T follicular helper cell (primary cell): ENCODE results near the gene CBFA2T3.

Experiments
- DNase-seq: peaks from one replicate; pipeline ENCODE4 v3.0.0-alpha.2; 2020; ENCODE audit warnings: low read depth

CBFA2T3 gene

DNA sequence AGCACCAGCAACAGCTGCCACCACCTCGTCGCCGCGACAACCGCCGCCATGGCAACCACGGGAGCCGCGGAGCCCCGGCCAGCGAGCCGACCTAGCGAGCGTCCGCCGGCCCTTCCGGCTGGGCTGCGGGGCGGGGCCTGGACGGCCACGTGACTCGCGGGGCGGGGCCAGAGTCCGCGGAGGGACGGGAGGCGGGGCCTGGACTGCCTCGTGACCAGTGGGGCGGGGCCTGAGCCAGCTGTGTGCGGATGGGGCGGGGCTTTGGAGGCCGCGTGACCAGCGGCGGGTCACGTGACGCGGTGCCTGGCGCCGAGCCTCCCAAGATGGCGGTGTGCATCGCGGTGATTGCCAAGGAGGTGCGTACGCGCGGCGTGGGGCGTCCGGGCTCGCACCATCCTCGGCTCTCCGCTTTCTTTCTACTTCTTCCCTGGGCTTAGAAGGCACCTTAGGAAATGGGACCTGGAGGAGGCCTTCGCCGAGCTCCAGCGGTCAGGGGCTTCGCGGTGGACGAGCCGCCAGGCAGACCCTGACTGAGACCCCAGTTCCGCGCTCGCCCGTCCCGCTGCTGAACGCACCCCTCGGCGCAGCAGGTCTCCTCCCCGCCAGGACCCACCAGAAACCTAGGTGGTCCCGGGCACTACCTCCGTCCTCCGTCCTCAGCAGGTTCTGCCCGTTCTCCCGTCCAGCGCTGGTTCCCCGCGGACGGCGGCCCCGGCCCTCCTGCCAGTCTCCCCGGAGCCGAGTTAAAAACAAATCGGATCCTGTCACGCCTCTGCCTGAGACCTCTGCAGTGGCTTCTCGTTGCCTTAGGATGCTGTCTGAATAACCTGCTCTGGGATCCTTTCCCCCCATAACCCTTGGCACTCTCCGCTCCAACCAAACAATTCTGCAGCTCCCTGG lies 119.9 kb downstream of the CBFA2T3 start, which contains the start of the genes GALNS and TRAPPC2L:
TSS of gene GALNS (minus strand) at position 120 of the 900 bp plus-strand sequence. CDS start at position 50, 70 bp downstream.
TSS of gene TRAPPC2L (plus strand) at position 300 of the 900 bp plus-strand sequence. CDS start at position 324, 24 bp downstream.
- DNase-seq: peak; percentile 98

DNA sequence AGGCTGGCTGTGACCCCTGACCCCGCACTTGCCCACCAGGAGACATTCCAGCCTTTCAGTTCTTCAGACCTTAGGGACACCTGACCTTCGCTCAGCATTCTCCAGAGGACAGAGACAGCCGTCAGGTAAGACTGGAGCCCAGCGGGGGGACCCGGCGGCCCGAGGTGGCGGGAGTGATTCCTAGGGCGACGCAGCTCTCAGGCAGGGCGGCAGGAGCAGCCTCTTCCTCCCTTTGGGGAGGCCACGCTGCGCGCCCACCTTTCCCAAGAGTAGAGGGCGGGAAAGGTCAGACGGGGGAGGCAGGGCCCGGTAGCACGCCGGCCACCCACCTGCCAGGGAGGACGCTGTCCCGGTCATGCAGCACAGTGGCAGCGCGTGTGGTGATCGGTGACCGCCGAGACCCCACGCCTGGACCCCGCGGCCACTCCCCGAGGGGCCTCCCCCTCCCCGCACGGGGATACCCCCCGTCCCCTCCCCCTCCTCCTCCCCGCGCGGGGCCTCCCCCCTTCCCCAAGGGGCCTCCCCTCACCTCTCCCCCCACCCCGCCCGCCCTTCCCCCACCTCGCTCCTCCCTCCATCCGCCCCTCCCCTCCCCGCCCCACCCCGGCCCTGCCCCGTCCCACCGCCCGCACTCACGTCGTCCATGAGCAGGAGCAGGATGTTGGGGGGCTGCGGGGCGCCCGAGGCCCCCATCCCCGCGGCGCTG lies 120.7 kb downstream of the CBFA2T3 start:
- peak; percentile 14 for DNase-seq

DNA sequence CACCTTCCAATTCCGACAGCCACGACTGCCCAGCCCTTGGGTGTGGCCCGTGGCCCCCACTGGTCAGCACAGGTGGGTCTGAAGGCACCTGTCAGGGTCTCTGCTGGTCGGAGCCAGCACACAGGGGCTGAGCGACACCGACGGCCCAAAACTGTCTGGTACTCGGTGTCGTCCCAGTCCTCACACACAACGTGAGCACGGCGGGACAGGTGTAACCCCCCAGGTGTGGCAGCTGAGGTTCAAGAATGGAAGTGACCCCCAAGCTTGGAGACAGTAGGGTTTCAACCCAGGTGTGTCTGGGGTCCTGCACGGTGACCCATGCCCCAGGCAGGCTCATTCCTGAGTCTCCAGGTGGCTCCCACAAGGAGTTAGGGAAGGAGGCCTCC lies 121.3 kb downstream of the CBFA2T3 start:
- no peak for DNase-seq

GRCh38 chr16:88855176-88855575 lies 121.8 kb downstream of the CBFA2T3 start:
- DNase-seq: no peak

GRCh38 chr16:88854306-88855111 lies 122.5 kb downstream of the CBFA2T3 start:
- DNase-seq: no peak

- no peak for DNase-seq
These were observed 123.6 kb downstream of the CBFA2T3 start for GRCh38 chr16:88853325-88853941.

DNA sequence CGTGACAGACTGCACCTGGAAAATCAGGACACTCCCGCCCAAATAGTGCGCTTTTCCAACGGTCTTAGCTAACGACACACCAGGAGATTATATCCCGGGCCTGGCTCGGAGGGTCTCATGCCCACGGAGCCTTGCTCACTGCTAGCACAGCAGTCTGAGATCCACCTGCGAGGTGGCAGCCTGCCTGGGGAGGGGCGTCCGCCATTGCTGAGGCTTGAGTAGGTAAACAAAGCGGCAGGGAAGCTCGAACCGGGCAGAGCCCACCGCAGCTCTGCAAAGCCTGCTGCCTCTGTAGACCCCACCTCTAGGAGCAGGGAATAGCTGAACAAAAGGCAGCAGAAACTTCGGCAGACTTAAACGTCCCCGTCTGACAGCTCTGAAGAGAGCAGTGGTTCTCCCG lies 125.4 kb downstream of the CBFA2T3 start:
- no peak for DNase-seq

DNA sequence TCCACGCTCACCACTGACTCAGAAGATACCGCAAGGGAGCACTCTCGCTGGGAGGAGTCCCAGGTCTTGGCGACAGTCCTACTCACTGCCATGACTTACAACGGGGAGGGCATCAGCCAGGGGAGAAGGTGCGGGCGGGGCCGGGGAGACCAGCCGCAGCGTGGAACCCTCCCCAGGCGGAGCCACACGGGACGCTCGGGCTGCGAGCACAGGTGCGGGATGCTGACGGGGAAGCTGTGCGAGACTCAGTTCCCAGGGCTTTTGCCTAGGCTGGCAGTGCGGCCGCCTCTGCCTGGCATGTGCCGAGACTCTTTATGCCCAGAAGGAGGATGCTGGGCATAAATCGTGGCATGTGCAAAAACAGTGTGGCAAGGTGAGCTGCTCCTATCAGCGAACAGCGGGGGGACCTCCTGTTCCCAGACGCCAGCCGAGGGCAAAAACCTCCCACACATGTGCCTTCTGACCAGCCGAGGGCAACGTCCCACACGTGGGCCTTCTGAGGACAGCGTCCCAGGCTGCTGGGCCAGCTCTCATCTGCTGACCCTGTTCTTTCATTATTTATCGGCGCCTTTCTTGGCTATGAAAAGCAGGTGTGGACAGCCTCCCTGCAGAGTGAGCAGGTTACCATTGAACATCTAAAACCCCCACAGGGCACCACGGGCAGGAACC lies 126.3 kb downstream of the CBFA2T3 start:
- no peak for DNase-seq

DNA sequence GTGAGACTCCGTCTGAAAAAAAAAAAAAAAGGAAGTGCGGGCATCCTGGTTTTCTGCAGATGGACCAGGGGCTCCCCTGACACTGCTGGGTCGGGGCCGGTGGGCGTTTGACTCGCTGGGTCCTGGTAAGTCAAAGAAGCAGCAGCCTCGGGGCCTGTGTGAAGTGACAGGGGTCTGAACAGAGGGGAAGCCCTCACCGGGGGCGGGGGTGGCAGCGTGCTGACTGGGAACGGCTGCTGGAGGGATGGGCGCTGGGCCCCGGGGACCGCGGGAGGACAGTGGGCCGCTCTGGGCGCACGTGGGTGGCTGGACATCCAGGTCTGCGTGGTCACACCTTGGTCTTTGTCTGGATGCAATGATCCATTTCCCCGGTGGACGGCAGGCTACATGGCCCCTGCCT lies 128.4 kb downstream of the CBFA2T3 start:
- no peak for DNase-seq

DNA sequence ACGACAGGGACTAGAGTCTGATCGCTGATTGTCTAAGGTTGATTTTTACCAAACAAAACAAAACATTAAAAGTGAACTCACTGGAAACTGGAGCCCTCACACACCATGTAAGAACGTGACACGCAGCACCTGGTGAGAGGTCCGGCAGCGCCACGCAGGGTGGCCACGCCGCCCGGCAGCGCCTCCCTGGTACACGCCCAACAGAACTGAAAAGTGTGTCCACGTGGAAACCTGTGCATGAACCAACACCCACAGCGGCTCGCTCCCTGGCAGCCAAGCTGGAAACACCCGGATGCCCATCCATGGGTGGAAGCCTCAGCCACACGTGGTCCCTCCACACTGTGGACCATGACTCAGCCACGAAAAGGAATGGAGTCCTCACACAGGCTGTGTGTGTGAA lies 129.4 kb downstream of the CBFA2T3 start:
- DNase-seq: no peak

DNA sequence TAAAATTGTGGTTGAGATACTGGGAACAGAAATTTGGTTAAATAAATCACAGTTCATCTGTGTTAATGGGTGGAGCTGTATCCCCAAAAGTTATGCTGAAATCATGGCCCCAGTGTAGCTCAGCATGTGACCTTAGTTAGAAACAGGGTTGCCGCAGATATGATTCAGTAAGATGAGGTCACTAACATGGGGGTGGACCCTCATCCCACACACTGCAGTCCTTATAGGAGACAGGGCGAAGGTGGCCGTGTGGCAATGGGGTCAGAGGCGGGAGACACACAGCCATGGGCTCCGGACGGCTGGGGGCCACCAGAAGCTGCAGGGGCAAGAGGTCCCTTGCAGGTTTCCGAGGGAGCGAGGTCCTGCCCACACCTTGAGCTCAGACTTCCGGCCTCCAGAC lies 130.9 kb downstream of the CBFA2T3 start:
- no peak for DNase-seq

GRCh38 chr16:88844419-88845036 lies 132.5 kb downstream of the CBFA2T3 start:
- DNase-seq: no peak

DNA sequence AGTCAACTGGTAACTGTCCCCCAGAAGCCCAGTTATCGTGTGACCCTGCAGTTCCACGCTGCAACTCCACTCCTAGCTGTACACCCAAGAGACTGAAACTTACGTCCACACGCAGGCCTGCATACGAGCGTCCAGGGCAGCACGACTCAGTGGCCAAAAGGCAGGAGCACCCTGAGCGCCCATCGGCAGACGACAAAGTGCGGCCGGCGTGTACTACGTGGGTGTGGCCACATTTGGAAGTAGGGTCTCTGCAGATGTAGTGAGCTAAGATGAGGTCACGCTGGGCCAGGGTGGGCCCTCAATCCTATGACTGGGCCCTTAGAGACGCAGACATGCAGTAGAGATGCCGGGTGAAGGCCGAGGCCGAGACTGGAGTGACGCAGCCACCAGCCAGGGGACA lies 133.8 kb downstream of the CBFA2T3 start:
- no peak for DNase-seq

GRCh38 chr16:88842806-88843205 lies 134.2 kb downstream of the CBFA2T3 start:
- no peak for DNase-seq

- DNase-seq: no peak
These were observed 134.7 kb downstream of the CBFA2T3 start for GRCh38 chr16:88842308-88842756.

GRCh38 chr16:88841521-88842307 lies 135.3 kb downstream of the CBFA2T3 start:
- DNase-seq: no peak

GRCh38 chr16:88840600-88841215 lies 136.3 kb downstream of the CBFA2T3 start:
- DNase-seq: no peak

GRCh38 chr16:88839745-88840599 lies 137.0 kb downstream of the CBFA2T3 start:
- no peak for DNase-seq
